Muscle layer of colon (tissue), 2 donors: ENCODE data around the gene TTYH1.
"Not testable (repeated sequence)": the region's sequence is repeated elsewhere in the genome, so short reads cannot be mapped to it uniquely, and the experiment has no call there.

Experiments used
- H3K27ac ChIP-seq: one replicate; pipeline ENCODE4 v1.7.0; 2013; ENCODE audit warnings: low read depth, mild to moderate bottlenecking, low read length, moderate library complexity
- H3K27me3 ChIP-seq, 2 donors: one replicate each; pipeline ENCODE4 v1.7.0; 2013; ENCODE audit warnings: low read length in 2 of 2, mild to moderate bottlenecking in 2 of 2; ENCODE audit not compliant: insufficient read depth in 2 of 2, control insufficient read depth in 1 of 2
- H3K36me3 ChIP-seq: one replicate; pipeline ENCODE4 v1.7.0; 2013; ENCODE audit warnings: mild to moderate bottlenecking, low read length; ENCODE audit not compliant: insufficient read depth
- H3K4me1 ChIP-seq: one replicate; pipeline ENCODE4 v1.7.0; 2013; ENCODE audit warnings: mild to moderate bottlenecking, low read length; ENCODE audit not compliant: insufficient read depth
- H3K4me3 ChIP-seq, 2 donors: one replicate each; pipeline ENCODE4 v1.7.0; 2013; ENCODE audit warnings: low read length in 2 of 2, low read depth in 1 of 2, mild to moderate bottlenecking in 1 of 2, moderate library complexity in 1 of 2
- H3K9ac ChIP-seq: one replicate; pipeline ENCODE4 v1.7.0; 2013; ENCODE audit warnings: low read length
- H3K9me3 ChIP-seq: one replicate; pipeline ENCODE4 v1.7.0; 2013; ENCODE audit warnings: mild to moderate bottlenecking, low read length
- donor health status: abdominal sarcoma.
- donor health status: Adenocarcinoma of cecum.

TTYH1 gene

DNA sequence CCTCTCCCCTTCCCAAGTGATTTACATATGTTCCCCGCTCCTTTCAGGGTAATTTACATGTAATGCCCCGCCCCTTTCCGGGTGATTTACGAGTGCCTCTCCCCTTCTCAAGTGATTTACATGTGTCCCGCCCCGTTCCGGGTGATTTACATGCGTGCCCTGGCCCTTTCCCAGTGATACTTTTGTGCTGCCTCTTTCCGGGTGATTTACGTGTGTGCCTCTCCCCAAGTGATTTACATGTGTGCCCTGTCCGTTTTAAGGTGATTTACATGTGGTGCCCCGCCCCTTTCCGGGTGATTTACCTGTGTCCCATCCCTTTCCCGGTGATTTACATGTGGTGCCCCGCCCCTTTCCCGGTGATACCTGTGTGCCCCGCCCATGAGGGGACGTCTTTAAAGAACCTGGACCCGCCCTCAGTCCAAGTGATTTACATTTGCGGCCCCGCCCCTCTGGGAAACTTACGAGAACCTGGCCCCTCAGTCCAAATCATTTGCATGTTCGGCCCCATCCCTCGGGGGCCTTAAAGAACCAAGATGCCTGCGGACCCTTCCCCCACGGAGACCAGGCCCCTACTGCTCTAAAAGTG, 48.9 kb downstream of the TTYH1 start:
- H3K36me3 ChIP-seq: peaks cover 20% of the 10 kb centered on the region
- H3K4me3 ChIP-seq: peak overlapping the region; percentile 46 to 66
- H3K27me3 ChIP-seq: no peaks in the 10 kb centered on the region
- no peaks in the 10 kb centered on the region for H3K9me3 ChIP-seq
- no peak overlapping the region for H3K9ac ChIP-seq
- peak overlapping the region; percentile 61 for H3K27ac ChIP-seq
- H3K4me1 ChIP-seq: peaks cover 20% of the 10 kb centered on the region

DNA sequence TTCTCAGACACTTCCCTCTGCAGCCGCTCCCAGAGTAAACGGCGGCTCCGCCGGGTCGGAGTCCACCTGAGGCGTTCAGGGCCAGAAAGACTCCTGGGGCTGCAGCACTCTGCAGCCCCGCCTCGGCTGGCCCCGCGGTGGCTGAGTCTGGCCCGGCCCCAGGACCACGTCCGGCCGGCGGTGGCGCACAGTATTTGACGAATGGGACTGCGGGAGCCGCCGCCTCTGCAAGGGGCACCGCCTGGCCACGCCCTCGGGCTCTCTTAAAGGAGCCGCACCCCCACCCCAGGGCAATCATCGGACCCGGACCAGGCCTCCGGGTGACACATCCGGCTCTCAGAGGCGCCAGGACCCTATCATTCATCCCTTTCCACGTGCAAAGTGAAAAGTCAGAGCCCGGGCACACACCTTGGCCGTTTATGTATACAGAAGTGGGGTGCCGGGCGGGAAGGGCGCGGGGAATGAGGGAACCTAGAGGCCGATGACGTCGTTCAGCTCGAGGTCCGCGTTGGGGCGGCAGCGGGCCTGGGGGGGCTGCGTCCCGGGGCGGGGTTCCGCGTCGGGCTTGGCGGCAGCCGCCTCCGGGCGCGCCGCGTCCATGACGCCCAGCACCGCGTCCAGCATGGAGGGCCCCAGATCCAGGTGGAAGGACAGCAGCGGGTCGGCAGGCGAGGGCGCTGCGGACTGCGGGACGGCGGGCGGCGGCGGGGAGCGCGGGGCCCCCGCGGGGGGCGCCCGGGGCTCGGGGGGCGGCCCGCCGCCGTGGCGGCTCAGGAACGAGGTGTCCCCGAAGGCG, 49.6 kb downstream of the TTYH1 start:
- Histone ChIP-seq H3K4me1 (peaks cover 20% of the 10 kb centered on the region), H3K9ac (no peak overlapping the region)

DNA sequence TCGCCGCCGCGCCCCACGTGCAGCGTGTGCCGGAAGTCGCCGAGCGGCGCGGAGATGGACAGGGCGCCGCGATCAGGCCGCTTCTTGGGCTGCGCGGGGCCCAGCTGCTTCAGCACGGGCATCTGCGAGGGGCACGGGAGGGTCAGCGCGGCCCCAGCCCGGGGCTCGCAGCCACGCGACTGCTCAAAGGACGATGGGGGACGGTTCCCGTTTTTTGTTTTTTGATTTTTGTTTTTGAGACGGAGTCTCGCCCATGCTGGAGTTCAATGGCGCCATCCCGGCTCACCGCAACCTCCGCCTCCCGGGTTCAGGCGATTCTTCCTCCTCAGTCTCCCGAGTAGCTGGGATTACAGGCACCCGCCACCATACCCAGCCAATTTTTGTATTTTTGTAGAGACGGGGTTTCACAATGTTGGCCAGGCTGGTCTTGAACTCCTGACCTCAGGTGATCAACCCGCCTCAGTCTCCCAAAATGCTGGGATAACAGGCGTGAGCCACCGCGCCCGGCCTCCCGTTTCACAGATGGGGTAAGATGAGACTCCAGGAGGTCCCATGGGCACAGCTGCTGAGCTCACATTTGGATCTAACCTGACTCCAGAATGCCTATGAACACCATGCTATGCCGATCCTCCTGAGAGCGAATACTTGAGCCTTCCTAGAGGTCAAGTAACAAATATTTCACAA, 50.3 kb downstream of the TTYH1 start:
- H3K9ac ChIP-seq: no peak overlapping the region
- H3K27me3 ChIP-seq: peaks cover 0 to 5% of the 10 kb centered on the region in 2 donors
- no peak overlapping the region for H3K4me3 ChIP-seq
- peaks cover 20% of the 10 kb centered on the region for H3K4me1 ChIP-seq
- H3K36me3 ChIP-seq: peaks cover 11% of the 10 kb centered on the region
- no peaks in the 10 kb centered on the region for H3K9me3 ChIP-seq
- H3K27ac ChIP-seq: no peak overlapping the region

More for the DNA sequence above, 49.6 kb downstream of the TTYH1 start:
- Histone ChIP-seq H3K36me3 (peaks cover 13% of the 10 kb centered on the region), H3K9me3 (no peaks in the 10 kb centered on the region), H3K4me3 (peak overlapping the region; percentile 46 to 66), H3K27me3 (no peaks in the 10 kb centered on the region), H3K27ac (peak overlapping the region; percentile 61)

DNA sequence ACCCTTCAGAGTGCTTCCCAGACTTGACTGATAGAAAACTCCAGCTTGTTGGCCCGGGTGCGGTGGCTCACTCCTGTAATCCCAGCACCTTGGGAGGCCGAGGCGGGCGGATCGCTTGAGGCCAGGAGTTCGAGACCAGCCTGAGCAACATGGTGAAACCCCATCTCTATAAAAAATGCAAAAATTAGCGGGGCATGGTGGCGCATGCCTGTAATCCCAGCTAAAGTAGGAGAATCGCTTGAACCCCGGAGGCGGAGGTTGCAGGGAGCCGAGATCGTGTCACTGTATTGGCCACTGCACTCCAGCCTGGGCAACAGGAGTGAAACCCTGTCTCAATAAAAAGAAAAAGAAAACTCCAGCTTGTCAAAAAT, 50.8 kb downstream of the TTYH1 start:
- not testable (repeated sequence) for H3K9me3 ChIP-seq, H3K27ac ChIP-seq, H3K36me3 ChIP-seq, H3K9ac ChIP-seq, H3K4me3 ChIP-seq, H3K27me3 ChIP-seq
- peaks cover 20% of the 10 kb centered on the region for H3K4me1 ChIP-seq

DNA sequence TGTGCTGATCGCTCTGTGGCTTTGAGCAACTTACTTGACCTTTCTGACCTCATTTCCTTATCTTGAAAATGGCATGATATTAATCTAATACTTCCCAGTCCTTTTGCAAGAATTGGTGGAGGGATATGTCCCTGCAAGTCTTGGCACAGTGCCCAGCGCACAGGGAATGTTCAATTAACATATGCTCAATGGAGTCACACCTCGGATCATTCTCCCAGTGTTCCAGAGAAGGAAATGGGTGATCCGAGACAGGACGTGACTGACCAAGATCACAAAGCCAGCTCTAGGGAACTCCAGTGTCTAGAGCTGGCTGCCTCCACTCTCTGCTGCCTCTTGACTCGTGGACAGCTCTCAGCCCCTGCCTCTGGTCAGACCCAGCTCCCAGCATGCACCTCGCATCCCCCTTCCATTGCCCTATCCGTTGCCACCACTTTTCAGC, 54.3 kb downstream of the TTYH1 start:
- Histone ChIP-seq H3K36me3 (no peaks in the 10 kb centered on the region), H3K27me3 (peaks cover 0 to 16% of the 10 kb centered on the region in 2 donors), H3K9me3 (no peaks in the 10 kb centered on the region), H3K4me1 (peaks cover 5% of the 10 kb centered on the region), H3K27ac (no peak overlapping the region), H3K4me3 (no peak overlapping the region), H3K9ac (no peak overlapping the region)

DNA sequence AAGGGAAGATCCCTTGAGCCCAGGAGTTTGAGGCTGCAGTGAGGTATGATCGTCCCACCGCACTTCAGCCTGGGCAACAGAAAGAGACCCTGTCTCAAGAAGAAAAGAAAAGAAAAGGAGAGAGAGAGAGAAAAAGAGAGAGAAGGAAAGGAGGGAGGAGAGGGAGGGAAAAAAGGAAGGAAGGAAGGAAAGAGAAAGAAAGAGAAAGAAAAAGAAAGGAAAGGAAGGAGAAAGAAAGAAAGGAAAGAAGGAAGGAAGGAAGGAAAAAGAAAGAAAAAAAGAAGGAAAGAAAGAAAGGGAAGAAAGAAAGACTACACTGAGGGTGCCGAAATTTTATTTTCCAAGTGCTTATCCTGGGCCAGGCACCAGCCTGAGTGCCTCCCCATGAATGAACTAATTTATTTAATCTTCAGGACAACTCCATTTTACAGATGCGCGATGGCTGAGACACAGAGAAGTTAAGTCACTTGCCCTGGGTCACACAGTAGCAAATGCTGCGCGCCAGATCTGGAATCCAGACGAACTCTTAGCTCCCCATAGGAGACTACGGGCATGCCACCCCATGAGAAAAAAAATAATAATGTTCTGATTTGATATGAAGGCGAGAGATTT, 55.1 kb downstream of the TTYH1 start:
- Histone ChIP-seq H3K36me3 (no peaks in the 10 kb centered on the region), H3K27me3 (peaks cover 0 to 16% of the 10 kb centered on the region in 2 donors), H3K9ac (no peak overlapping the region), H3K4me3 (no peak overlapping the region), H3K27ac (no peak overlapping the region), H3K4me1 (peaks cover 5% of the 10 kb centered on the region), H3K9me3 (no peaks in the 10 kb centered on the region)

DNA sequence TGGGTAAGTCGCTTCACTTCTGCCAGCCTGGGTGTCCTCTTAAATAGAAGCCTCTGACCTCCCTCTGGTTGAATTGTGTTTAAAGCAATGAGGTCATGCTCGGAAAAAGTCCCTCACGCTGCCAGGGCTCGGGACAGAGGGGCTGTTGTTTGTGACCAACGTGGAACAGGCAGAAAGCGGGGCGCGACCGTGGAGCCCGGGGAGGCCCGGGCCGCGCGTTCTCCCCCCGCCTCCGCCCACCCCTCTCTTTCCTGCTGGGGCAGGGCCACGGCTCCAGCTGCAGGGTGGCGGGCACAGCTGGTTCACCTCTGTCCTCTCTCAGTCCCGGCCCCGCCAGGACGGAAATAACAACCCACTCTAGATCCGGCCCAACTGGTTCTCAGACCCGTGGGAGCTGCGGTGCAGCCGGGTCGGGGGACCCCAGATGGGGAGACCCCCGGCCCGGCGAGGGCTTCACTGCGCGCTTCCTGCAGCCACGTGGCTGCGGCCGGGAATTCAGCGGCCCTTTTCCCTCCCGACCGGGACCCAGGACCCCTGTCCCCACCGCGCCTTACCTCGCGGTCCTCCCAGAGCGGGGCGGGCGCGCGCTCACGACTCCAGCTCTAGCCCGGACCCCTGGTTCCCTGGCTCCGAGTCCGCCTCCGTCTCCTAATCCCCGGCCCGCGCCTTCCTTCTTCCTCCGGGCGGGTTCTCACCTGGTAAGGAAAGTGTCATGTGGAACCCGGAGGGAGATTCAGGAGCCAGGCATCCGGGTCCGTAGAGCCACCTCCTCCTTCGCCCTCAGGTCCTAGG, 55.9 kb downstream of the TTYH1 start:
- peaks cover 5% of the 10 kb centered on the region for H3K4me1 ChIP-seq
- no peak overlapping the region for H3K9ac ChIP-seq
- H3K9me3 ChIP-seq: no peaks in the 10 kb centered on the region
- H3K27me3 ChIP-seq: peaks cover 0 to 16% of the 10 kb centered on the region in 2 donors
- H3K36me3 ChIP-seq: no peaks in the 10 kb centered on the region
- peak overlapping the region; percentile 42 for H3K27ac ChIP-seq
- peak overlapping the region in 1 of 2 donors; percentile 18 for H3K4me3 ChIP-seq

DNA sequence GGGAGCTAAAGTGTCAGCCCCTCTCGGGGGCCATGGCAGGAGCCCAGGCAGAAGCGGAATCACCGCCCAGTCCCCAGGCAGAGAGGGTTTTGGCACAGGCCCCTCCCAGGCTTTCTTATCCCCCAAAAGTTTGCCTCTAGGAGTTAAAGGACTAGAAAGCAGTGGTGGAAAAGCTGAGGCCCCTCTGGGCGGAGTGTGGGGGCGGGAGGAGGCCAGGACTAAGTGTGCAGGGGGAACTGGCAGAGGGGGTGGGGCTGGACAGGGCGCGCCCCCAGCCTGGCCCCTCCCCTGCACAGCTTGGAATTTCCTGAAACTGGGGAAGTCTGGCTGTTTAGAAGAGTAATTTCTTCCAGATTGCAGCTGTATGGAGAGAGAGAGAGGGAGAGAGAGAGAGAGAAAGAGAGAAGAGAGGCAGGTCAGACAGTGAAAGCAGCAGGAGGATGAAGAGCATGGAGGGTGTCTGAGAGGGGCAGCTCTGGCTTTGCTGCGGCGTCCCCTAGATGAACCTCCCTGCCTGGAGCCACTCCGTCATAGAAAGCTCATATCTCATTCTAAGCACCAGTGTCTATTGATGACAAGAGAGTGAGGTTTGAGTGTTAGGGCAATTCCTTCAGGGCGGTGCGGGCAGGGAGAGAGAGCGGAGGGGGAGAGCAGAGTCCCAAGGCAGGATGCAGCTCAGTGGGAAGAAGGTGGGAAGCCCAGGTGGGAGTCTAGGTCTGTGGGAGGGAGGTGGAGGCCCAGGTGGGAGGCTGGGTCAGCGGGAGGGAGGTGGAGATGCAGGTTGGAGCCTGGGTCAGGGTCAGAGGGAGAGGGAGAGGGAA, 58.0 kb downstream of the TTYH1 start, which contains the start of gene CDC42EP5:
CDC42EP5 (minus strand) TSS at position 226 of the 821 bp plus-strand sequence. CDS start 7,749 bp downstream, outside the sequence.
- no peaks in the 10 kb centered on the region for H3K9me3 ChIP-seq
- peaks cover 0 to 22% of the 10 kb centered on the region in 2 donors for H3K27me3 ChIP-seq
- peak within 1 kb of the TSS; percentile 45 for H3K27ac ChIP-seq
- H3K4me3 ChIP-seq: peak within 1 kb of the TSS in 1 of 2 donors; percentile 41
- H3K9ac ChIP-seq: no peak within 1 kb of the TSS
- H3K4me1 ChIP-seq: peaks cover 5% of the 10 kb centered on the region
- H3K36me3 ChIP-seq: no peaks in the 10 kb centered on the region

DNA sequence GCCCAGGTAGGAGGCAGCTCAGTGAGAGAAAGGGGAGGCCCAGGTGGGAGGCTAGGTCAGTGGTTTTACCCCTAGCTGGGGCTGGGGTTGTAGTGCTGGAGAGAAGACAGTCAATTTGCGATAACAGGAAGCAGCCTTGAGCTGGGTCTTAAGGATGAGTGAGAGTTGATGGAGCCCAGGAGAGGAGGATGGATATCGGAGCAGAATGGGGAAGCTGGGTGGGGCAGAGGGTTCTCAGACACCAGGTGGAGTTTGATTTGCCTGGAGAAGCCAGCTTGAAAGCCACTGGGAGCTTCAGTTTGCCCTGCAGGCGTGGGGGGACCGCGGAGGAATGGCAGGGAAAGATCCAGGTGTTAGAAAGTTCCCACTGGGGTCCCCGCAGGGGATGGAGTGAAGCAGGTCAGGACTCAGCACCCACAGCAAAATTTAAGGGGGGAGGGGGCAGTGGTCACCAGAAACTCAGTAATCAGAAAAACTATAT, 58.7 kb downstream of the TTYH1 start:
- Histone ChIP-seq H3K9me3 (no peaks in the 10 kb centered on the region), H3K36me3 (no peaks in the 10 kb centered on the region), H3K9ac (no peak overlapping the region), H3K4me3 (peak overlapping the region in 1 of 2 donors; percentile 41), H3K27me3 (peaks cover 3 to 22% of the 10 kb centered on the region in 2 donors), H3K27ac (peak overlapping the region; percentile 45), H3K4me1 (peaks cover 5% of the 10 kb centered on the region)

DNA sequence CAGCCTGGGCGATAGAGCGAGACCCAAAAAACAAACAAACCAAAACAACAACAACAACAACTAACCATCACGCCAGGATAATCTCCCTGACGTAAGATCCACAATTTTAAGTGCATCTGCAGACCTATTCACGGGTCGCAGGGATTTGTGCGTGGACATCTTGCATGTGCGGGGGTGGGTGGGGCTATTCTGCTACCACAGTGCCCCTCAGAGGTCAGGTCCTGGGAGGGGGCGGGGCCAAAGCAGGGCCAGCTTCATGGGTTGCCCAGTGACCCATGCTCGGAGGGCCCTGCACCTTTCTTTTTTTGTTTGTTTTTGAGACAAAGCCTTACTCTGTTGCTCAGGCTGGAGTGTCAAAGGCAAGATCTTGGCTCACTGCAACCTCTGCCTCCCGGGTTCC, 60.4 kb downstream of the TTYH1 start:
- H3K36me3 ChIP-seq: no peaks in the 10 kb centered on the region
- peaks cover 6 to 16% of the 10 kb centered on the region in 2 donors for H3K27me3 ChIP-seq
- H3K9me3 ChIP-seq: no peaks in the 10 kb centered on the region

More for the DNA sequence above, 60.4 kb downstream of the TTYH1 start:
- Histone ChIP-seq H3K4me1 (peaks cover 5% of the 10 kb centered on the region), H3K27ac (no peak overlapping the region), H3K4me3 (no peak overlapping the region), H3K9ac (no peak overlapping the region)
